Suprapubic skin (tissue), 4 donors: ENCODE data around the gene WDFY2.
"Not testable (repeated sequence)": the region's sequence is repeated elsewhere in the genome, so short reads cannot be mapped to it uniquely, and the experiment has no call there.

Experiments used
- EP300 ChIP-seq: sonication (generic); formaldehyde crosslinking; IDR thresholded peaks from one replicate; pipeline ENCODE4 v1.6.1; 2017; ENCODE audit warnings: antibody characterized with exemption
- POLR2A ChIP-seq, 2 donors: fragments of 450-650 bp; IDR thresholded peaks; one replicate each; pipeline ENCODE4 v1.6.1; 2017; ENCODE audit warnings: antibody characterized with exemption in 2 of 2, mild to moderate bottlenecking in 2 of 2, moderate library complexity in 2 of 2
- POLR2AphosphoS5 ChIP-seq, 3 donors: sonication (generic); formaldehyde crosslinking; IDR thresholded peaks; one replicate each; pipeline ENCODE4 v1.6.1; 2017; ENCODE audit warnings: antibody characterized with exemption in 3 of 3
- TF ChIP-seq, protein P1 (sequence below), 2 donors: fragments of 200-600 bp in 1 of 2; fragments of 450-650 bp in 1 of 2; sonication (generic) in 1 of 2; IDR thresholded peaks; one replicate each; pipeline ENCODE4 v1.5.1; 2016 to 2019; ENCODE audit warnings: antibody characterized with exemption in 2 of 2, mild to moderate bottlenecking in 1 of 2, moderate library complexity in 1 of 2

DNA sequence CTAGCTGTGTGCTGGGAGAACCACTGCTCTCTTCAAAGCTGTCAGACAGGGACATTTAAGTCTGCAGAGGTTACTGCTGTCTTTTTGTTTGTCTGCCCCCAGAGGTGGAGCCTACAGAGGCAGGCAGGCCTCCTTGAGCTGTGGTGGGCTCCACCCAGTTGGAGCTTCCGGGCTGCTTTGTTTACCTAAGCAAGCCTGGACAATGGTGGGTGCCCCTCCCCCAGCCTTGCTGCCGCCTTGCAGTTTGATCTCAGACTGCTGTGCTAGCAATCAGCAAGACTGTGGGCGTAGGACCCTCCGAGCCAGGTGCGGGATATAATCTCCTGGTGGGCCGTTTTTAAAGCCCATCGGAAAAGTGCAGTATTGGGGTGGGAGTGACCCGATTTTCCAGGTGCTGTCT, 111.4 kb downstream of the WDFY2 start:
- not testable (repeated sequence) for TF ChIP-seq POLR2A (IDR thresholded peaks at IDR 0.05); EP300; POLR2AphosphoS5 (IDR thresholded peaks at IDR 0.05)
- TF ChIP-seq, protein P1, sequence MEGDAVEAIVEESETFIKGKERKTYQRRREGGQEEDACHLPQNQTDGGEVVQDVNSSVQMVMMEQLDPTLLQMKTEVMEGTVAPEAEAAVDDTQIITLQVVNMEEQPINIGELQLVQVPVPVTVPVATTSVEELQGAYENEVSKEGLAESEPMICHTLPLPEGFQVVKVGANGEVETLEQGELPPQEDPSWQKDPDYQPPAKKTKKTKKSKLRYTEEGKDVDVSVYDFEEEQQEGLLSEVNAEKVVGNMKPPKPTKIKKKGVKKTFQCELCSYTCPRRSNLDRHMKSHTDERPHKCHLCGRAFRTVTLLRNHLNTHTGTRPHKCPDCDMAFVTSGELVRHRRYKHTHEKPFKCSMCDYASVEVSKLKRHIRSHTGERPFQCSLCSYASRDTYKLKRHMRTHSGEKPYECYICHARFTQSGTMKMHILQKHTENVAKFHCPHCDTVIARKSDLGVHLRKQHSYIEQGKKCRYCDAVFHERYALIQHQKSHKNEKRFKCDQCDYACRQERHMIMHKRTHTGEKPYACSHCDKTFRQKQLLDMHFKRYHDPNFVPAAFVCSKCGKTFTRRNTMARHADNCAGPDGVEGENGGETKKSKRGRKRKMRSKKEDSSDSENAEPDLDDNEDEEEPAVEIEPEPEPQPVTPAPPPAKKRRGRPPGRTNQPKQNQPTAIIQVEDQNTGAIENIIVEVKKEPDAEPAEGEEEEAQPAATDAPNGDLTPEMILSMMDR (IDR thresholded peaks at IDR 0.05) = not testable (repeated sequence)
